ENCODE results near the gene ANKS1B.

- TF ChIP-seq E2F1 (CRISPR knock-in tag; IDR thresholded peaks at IDR 0.05) (no peak), FOXK1 (CRISPR knock-in tag; IDR thresholded peaks at IDR 0.05) (no peak), CTCF (IDR thresholded peaks at IDR 0.05) (no peak), MAX (CRISPR knock-in tag; IDR thresholded peaks at IDR 0.05) (no peak), FOXP1 (CRISPR knock-in tag; IDR thresholded peaks at IDR 0.05; ENCODE audit: borderline replicate concordance) (no peak), TP53 (CRISPR knock-in tag; IDR thresholded peaks at IDR 0.05) (no peak)
Observed at GRCh38 chr12:99670635-99671034, 314.1 kb downstream of the ANKS1B start.
